C4-2B (cell line): ENCODE measurements around the gene RPS16.

ENCODE experiments used
- CTCF ChIP-seq: fragments of 450-650 bp; conservative IDR thresholded peaks from 2 replicates; pipeline ENCODE4 v1.5.1; 2017; ENCODE audit warnings: mild to moderate bottlenecking
- ZFX ChIP-seq: fragments of 450-650 bp; IDR thresholded peaks from 2 replicates; pipeline ENCODE4 v1.6.1; 2017

DNA sequence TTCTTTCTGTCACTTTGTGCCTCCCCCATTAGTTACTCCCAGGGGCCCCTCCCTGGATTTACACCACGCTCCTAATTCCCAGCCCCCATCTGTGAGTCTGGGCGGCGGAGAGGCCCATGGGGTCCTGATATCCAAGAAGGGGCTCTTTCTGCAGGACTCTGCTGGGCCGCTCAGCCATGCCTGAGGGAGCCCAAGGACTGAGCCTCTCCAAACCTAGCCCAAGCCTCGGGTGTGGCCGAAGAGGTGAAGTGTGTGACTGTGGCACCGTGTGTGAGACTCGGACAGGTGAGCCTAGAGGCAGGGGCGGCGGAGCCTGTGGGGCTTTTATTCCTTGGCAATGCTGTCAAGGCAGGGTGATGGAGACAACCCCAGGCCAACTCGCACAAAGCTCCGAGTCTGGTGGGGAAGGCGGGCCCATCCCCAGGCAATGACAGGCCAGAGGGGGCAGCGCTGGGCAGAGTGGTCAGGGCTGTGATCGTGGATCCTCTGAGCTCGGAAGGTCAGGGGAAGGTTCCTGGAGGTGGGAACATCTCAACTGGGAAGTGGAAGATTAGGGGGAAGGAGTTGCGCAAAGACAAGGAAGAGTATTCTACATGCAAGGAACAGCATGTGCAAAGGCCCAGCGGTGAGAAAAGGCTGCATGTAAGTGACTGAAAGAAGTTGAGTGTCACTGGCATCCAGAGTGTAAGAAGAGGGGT lies 21.7 kb downstream of the RPS16 start:
- TF ChIP-seq CTCF: no peak; the same call in 1 of the 2 replicates
- TF ChIP-seq ZFX: no peak
